HEK293 (cell line): ENCODE measurements around the gene MTCH1.

Source experiments
- CTCF ChIA-PET: fragments of 350-600 bp; formaldehyde crosslinking; extraction: SDS; loops from one replicate; lab custom pipeline; 2021; ENCODE audit warnings: antibody characterized with exemption; lab: Yijun Ruan, JAX
- POLR2A ChIA-PET: fragments of 300-600 bp; formaldehyde crosslinking; extraction: SDS; loops from one replicate; lab custom pipeline; 2020; ENCODE audit warnings: antibody characterized with exemption, inconsistent platforms; lab: Yijun Ruan, JAX
- H3K27ac ChIP-seq: fragments of 200-500 bp; sonication (Bioruptor generic); 2 replicates; pipeline ENCODE4 v1.5.1; 2014; ENCODE audit warnings: low read depth, low read length, control low read depth, inconsistent platforms; ENCODE audit errors: extremely low read depth
- H3K36me3 ChIP-seq, 2 experiments: fragments of 200-500 bp in 1 of 2; sonication (Bioruptor generic) in 1 of 2; 1 replicate in 1 of 2; 2 replicates in 1 of 2; pipeline ENCODE4 v1.5.1; 2014 to 2017; ENCODE audit warnings: inconsistent platforms in 2 of 2, low read length in 2 of 2; ENCODE audit not compliant: control insufficient read depth in 2 of 2, insufficient read depth in 1 of 2
- H3K4me1 ChIP-seq: fragments of 200-500 bp; sonication (Bioruptor generic); 2 replicates; pipeline ENCODE4 v1.5.1; 2014; ENCODE audit warnings: mild to moderate bottlenecking, low read length, inconsistent platforms; ENCODE audit not compliant: control insufficient read depth, insufficient read depth
- H3K4me3 ChIP-seq: 2 replicates; pipeline ENCODE4 v1.5.1; 2011; ENCODE audit warnings: low read depth, mild to moderate bottlenecking, control low read depth, low read length, moderate library complexity
- H3K9me3 ChIP-seq: fragments of 200-500 bp; sonication (Bioruptor generic); 2 replicates; pipeline ENCODE4 v1.5.1; 2014; ENCODE audit warnings: low read depth, low read length, inconsistent platforms; ENCODE audit not compliant: control insufficient read depth, insufficient read depth
- GFI1B ChIP-seq: fragments of 450-650 bp; formaldehyde crosslinking; IDR thresholded peaks from 2 replicates; pipeline ENCODE4 v1.5.1; 2016; ENCODE audit warnings: missing biosample characterization, missing genetic modification characterization
- ZIC2 ChIP-seq: fragments of 450-650 bp; formaldehyde crosslinking; IDR thresholded peaks from 2 replicates; pipeline ENCODE4 v1.5.1; 2016; ENCODE audit warnings: missing biosample characterization, missing genetic modification characterization
- ZNF341 ChIP-seq: fragments of 450-650 bp; formaldehyde crosslinking; IDR thresholded peaks from 2 replicates; pipeline ENCODE4; 2016; ENCODE audit warnings: low read depth, missing biosample characterization, missing genetic modification characterization
- ZNF404 ChIP-seq: fragments of 450-650 bp; formaldehyde crosslinking; IDR thresholded peaks from 2 replicates; pipeline ENCODE4 v1.5.1; 2017; ENCODE audit warnings: missing biosample characterization, missing genetic modification characterization
- ZNF423 ChIP-seq: fragments of 450-650 bp; formaldehyde crosslinking; IDR thresholded peaks from 2 replicates; pipeline ENCODE4 v1.5.1; 2016; ENCODE audit warnings: missing biosample characterization, missing genetic modification characterization
- TF ChIP-seq, protein P1 (sequence below): IDR thresholded peaks from 2 replicates; pipeline ENCODE4 v1.6.1; 2011; ENCODE audit warnings: mild to moderate bottlenecking, low read depth, low read length, borderline replicate concordance
- TF ChIP-seq, protein P2 (sequence below): fragments of 450-650 bp; formaldehyde crosslinking; IDR thresholded peaks from 2 replicates; pipeline ENCODE4 v1.5.1; 2016; ENCODE audit warnings: missing biosample characterization, missing genetic modification characterization
- TF ChIP-seq, protein P3 (sequence below): fragments of 450-650 bp; formaldehyde crosslinking; IDR thresholded peaks from 2 replicates; pipeline ENCODE4 v1.5.1; 2016; ENCODE audit warnings: missing biosample characterization, missing genetic modification characterization
- TF ChIP-seq, protein P4 (sequence below): fragments of 450-650 bp; formaldehyde crosslinking; IDR thresholded peaks from 2 replicates; pipeline ENCODE4 v1.5.1; 2016; ENCODE audit warnings: missing biosample characterization, missing genetic modification characterization
- TF ChIP-seq, protein P5 (sequence below): fragments of 450-650 bp; formaldehyde crosslinking; IDR thresholded peaks from 2 replicates; pipeline ENCODE4 v1.5.1; 2016; ENCODE audit warnings: missing biosample characterization, missing genetic modification characterization

MTCH1 gene

DNA sequence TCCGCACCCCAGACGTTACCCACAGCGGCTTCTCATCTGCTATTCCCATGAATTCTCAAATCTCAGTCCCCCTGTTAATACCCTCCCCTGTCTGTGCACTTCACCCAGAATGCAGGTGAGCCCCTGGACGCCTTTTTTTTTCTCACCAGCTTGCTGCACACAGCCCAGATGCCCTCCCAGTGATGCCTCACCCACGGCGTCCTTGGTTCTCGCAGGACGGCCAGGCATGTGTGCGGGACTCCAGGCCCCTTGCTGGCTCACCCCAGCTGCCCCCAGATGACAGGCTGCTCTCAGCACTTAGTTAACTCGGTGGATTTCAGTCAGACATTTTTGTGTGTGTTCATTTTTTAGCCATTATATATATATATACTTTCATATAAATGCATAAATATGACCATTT, 56.8 kb downstream of the MTCH1 start:
- Histone ChIP-seq H3K27ac (no peak overlapping the region), H3K36me3 (peaks cover 0 to 15% of the 10 kb centered on the region in 2 experiments; a peak in 1 of 3 replicates)
- POLR2A ChIA-PET = no interaction called here

DNA sequence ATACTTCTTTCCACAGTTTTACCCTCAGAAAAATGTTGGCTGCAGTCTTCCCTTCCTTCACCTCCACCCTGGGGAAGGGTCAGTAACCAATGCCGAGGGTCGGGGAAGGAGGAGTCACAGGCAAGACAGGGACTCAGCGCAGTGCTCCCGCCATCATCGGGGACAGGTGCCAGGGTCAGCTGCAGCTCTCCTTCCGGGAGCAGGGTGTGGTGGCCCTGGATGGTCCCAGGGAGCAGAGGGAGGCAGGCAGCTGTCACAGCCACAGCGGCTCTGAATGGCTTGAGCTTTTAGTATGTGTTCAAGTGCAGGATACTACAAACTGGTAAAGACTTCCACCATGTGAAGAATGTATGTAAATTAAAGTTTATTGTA, 57.5 kb downstream of the MTCH1 start:
- POLR2A ChIA-PET = no interaction called here
- Histone ChIP-seq H3K9me3 (no peaks in the 10 kb centered on the region), H3K4me3 (no peak overlapping the region), H3K4me1 (peaks cover 4% of the 10 kb centered on the region; the same call in 1 of the 2 replicates), H3K36me3 (peaks cover 0 to 21% of the 10 kb centered on the region in 2 experiments; a peak in 1 of 3 replicates), H3K27ac (no peak overlapping the region)
- TF ChIP-seq ZNF341 (tag by site-specific recombination) = 0 out of 2 replicates have a peak, but pooled peaks have one; percentile 15
- TF ChIP-seq, protein P1, sequence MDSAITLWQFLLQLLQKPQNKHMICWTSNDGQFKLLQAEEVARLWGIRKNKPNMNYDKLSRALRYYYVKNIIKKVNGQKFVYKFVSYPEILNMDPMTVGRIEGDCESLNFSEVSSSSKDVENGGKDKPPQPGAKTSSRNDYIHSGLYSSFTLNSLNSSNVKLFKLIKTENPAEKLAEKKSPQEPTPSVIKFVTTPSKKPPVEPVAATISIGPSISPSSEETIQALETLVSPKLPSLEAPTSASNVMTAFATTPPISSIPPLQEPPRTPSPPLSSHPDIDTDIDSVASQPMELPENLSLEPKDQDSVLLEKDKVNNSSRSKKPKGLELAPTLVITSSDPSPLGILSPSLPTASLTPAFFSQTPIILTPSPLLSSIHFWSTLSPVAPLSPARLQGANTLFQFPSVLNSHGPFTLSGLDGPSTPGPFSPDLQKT = no peak
- CTCF ChIA-PET = interaction anchor here (1.5 kb wide), 1 partner anchor 90 kb away, joined by 4 read pairs; no protein-coding TSS in a partner anchor

More for the DNA sequence above, 56.8 kb downstream of the MTCH1 start:
- H3K4me3 ChIP-seq = no peak overlapping the region
- no peaks in the 10 kb centered on the region for H3K9me3 ChIP-seq
- peaks cover 4% of the 10 kb centered on the region; the same call in 1 of the 2 replicates for H3K4me1 ChIP-seq
- CTCF ChIA-PET = no interaction called here
- TF ChIP-seq, protein P2, sequence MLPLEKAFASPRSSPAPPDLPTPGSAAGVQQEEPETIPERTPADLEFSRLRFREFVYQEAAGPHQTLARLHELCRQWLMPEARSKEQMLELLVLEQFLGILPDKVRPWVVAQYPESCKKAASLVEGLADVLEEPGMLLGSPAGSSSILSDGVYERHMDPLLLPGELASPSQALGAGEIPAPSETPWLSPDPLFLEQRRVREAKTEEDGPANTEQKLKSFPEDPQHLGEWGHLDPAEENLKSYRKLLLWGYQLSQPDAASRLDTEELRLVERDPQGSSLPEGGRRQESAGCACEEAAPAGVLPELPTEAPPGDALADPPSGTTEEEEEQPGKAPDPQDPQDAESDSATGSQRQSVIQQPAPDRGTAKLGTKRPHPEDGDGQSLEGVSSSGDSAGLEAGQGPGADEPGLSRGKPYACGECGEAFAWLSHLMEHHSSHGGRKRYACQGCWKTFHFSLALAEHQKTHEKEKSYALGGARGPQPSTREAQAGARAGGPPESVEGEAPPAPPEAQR (tag by site-specific recombination) = no peak
- TF ChIP-seq ZIC2 (tag by site-specific recombination) = peak; percentile 30; the same call in 1 of the 2 replicates

DNA sequence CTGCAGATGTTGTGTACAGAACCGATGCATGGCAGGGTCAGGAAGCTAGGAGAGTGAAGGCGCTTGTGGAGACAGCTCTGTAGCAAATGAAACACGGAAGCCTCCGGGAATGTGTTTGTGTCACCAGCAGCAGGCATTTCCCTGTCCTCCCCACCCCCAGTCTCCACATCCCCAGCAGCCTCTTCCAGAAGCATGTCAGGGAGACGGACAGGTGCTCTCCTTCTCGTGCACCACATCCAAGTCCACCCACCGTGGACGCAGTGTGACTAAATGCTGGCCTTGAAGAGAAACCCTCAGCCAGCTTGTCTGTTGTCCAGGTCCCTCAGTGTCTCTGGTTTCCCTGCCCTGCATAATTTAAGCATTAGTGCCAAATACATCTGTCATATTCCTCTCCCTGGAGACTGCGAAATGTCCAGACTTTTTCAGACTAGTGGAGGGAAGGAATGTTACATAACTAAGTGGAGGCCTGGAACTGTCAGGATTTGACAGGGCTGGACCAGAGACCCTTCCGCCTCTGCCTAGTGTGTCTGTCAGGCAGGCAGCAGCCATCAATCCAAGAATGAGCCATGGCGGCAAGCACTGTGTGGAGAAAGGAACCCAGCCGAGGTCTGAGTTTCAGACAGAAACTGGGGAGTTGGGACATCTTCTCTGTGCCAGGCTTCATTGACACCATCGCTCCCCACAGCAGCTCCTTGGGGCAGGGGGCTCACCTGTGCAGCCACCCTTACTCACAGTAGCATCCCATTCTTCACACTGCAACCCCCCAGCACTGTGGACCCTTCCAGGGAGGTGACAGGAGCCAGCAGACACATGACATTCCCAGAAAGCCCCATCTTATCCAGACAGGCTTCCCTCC, 58.1 kb downstream of the MTCH1 start:
- no peaks in the 10 kb centered on the region for H3K9me3 ChIP-seq
- H3K36me3 ChIP-seq = peaks cover 0 to 26% of the 10 kb centered on the region in 2 experiments; a peak in 1 of 3 replicates
- H3K4me3 ChIP-seq = no peak overlapping the region
- H3K4me1 ChIP-seq = peaks cover 4% of the 10 kb centered on the region; the same call in 1 of the 2 replicates
- ChIA-PET POLR2A (no interaction called here), CTCF (interaction anchor here (1.4 to 1.5 kb wide), 2 partner anchors 42 to 90 kb away, joined by 4 read pairs; partner anchors contain the start of gene C6orf89)
- TF ChIP-seq, protein P3, sequence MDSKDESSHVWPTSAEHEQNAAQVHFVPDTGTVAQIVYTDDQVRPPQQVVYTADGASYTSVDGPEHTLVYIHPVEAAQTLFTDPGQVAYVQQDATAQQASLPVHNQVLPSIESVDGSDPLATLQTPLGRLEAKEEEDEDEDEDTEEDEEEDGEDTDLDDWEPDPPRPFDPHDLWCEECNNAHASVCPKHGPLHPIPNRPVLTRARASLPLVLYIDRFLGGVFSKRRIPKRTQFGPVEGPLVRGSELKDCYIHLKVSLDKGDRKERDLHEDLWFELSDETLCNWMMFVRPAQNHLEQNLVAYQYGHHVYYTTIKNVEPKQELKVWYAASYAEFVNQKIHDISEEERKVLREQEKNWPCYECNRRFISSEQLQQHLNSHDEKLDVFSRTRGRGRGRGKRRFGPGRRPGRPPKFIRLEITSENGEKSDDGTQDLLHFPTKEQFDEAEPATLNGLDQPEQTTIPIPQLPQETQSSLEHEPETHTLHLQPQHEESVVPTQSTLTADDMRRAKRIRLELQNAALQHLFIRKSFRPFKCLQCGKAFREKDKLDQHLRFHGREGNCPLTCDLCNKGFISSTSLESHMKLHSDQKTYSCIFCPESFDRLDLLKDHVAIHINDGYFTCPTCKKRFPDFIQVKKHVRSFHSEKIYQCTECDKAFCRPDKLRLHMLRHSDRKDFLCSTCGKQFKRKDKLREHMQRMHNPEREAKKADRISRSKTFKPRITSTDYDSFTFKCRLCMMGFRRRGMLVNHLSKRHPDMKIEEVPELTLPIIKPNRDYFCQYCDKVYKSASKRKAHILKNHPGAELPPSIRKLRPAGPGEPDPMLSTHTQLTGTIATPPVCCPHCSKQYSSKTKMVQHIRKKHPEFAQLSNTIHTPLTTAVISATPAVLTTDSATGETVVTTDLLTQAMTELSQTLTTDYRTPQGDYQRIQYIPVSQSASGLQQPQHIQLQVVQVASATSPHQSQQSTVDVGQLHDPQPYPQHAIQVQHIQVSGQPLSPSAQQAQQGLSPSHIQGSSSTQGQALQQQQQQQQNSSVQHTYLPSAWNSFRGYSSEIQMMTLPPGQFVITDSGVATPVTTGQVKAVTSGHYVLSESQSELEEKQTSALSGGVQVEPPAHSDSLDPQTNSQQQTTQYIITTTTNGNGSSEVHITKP (tag by site-specific recombination) = peak; percentile 86
- TF ChIP-seq GFI1B (tag by site-specific recombination) = no peak
- no peak overlapping the region for H3K27ac ChIP-seq

DNA sequence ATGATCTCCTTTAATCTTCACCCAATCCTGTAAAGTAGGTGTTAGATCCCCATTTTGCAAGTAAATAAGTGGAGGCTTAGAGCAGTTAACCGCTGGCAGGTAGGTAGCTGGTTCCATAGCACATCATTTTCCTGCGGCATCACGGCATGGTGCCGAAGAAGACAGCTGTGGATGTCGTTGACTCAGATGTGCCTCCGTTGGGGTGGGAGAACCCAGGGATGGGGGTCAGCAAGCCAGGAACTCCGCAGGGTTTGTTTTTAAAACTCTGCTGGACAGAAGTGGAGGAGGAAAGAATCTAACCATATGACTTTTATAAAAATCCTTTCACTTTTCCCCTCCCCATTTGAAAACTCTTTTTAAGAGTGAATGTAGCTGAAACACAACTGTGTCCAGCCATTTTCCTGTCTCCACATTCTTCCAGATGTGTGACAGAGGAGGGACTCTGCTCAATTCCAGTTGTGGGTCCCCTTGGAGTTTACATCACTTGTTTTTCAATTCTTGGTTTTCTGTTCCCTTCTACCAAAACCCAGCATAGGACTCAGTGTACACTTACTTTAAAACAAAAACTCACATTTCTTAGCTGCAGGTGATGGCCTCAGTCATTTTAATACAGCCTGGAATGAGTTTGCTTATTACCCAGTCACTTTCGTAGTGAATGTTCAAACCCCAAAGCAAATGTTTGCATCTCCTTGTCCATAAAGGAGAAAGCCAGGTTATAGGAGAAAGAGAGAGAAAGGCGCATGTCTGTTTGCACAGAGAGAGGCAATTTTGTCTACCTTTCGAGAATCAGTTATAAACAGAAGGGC, 59.1 kb downstream of the MTCH1 start:
- CTCF ChIA-PET = interaction anchor here (0.6 to 2.5 kb wide), 4 partner anchors 41 to 176 kb away, joined by 4 to 7 read pairs (median 4); partner anchors contain the start of gene C6orf89
- POLR2A ChIA-PET = no interaction called here
- no peak overlapping the region for H3K27ac ChIP-seq
- TF ChIP-seq, protein P4, sequence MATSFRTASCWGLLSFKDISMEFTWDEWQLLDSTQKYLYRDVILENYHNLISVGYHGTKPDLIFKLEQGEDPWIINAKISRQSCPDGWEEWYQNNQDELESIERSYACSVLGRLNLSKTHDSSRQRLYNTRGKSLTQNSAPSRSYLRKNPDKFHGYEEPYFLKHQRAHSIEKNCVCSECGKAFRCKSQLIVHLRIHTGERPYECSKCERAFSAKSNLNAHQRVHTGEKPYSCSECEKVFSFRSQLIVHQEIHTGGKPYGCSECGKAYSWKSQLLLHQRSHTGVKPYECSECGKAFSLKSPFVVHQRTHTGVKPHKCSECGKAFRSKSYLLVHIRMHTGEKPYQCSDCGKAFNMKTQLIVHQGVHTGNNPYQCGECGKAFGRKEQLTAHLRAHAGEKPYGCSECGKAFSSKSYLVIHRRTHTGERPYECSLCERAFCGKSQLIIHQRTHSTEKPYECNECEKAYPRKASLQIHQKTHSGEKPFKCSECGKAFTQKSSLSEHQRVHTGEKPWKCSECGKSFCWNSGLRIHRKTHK = no peak
- TF ChIP-seq ZNF404 (tag by site-specific recombination) (no peak), ZIC2 (tag by site-specific recombination) (peak; percentile 42), ZNF423 (no peak)
- TF ChIP-seq, protein P5, sequence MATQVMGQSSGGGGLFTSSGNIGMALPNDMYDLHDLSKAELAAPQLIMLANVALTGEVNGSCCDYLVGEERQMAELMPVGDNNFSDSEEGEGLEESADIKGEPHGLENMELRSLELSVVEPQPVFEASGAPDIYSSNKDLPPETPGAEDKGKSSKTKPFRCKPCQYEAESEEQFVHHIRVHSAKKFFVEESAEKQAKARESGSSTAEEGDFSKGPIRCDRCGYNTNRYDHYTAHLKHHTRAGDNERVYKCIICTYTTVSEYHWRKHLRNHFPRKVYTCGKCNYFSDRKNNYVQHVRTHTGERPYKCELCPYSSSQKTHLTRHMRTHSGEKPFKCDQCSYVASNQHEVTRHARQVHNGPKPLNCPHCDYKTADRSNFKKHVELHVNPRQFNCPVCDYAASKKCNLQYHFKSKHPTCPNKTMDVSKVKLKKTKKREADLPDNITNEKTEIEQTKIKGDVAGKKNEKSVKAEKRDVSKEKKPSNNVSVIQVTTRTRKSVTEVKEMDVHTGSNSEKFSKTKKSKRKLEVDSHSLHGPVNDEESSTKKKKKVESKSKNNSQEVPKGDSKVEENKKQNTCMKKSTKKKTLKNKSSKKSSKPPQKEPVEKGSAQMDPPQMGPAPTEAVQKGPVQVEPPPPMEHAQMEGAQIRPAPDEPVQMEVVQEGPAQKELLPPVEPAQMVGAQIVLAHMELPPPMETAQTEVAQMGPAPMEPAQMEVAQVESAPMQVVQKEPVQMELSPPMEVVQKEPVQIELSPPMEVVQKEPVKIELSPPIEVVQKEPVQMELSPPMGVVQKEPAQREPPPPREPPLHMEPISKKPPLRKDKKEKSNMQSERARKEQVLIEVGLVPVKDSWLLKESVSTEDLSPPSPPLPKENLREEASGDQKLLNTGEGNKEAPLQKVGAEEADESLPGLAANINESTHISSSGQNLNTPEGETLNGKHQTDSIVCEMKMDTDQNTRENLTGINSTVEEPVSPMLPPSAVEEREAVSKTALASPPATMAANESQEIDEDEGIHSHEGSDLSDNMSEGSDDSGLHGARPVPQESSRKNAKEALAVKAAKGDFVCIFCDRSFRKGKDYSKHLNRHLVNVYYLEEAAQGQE = no peak

More for the DNA sequence above, 59.1 kb downstream of the MTCH1 start:
- H3K36me3 ChIP-seq = peaks cover 0 to 31% of the 10 kb centered on the region in 2 experiments; a peak in 1 of 3 replicates
- peaks cover 4% of the 10 kb centered on the region; the same call in 1 of the 2 replicates for H3K4me1 ChIP-seq
- H3K4me3 ChIP-seq = no peak overlapping the region
- no peaks in the 10 kb centered on the region for H3K9me3 ChIP-seq
